Measurements from ENCODE around the gene TAF7.

DNA sequence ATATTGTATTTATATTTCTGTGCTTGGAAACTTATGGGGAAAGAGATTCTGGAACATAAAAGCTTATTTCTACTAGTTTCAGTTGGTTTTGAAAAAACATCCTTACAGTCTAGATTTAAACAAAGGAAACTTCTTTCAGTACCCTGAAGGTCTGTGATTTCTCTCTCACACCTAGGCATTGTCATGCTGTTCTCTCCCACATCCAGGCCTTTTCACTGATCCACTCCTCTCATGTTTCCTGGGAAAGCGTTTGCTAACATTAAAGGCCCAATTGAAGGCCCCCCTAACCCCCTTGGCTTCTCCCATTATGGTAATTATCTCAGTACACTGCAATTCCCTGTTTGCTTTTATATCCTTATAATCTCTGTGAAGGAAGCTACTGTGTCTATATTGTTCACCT lies 22.2 kb upstream of the TAF7 start:
- TF ChIP-seq, protein P1, sequence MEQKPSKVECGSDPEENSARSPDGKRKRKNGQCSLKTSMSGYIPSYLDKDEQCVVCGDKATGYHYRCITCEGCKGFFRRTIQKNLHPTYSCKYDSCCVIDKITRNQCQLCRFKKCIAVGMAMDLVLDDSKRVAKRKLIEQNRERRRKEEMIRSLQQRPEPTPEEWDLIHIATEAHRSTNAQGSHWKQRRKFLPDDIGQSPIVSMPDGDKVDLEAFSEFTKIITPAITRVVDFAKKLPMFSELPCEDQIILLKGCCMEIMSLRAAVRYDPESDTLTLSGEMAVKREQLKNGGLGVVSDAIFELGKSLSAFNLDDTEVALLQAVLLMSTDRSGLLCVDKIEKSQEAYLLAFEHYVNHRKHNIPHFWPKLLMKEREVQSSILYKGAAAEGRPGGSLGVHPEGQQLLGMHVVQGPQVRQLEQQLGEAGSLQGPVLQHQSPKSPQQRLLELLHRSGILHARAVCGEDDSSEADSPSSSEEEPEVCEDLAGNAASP (IDR thresholded peaks at IDR 0.05) = no peak
- no peak for TF ChIP-seq SNRNP70 (optimal IDR thresholded peaks at IDR 0.05; ENCODE audit: low read depth, low read length)
- TF ChIP-seq ZFP36 (IDR thresholded peaks at IDR 0.05; ENCODE audit: low read depth, low read length, partially characterized antibody) = no peak
- TF ChIP-seq ZZZ3 (IDR thresholded peaks at IDR 0.05) = no peak
- no peak for TF ChIP-seq NBN (IDR thresholded peaks at IDR 0.05; ENCODE audit: low read depth)
- TF ChIP-seq, protein P2, sequence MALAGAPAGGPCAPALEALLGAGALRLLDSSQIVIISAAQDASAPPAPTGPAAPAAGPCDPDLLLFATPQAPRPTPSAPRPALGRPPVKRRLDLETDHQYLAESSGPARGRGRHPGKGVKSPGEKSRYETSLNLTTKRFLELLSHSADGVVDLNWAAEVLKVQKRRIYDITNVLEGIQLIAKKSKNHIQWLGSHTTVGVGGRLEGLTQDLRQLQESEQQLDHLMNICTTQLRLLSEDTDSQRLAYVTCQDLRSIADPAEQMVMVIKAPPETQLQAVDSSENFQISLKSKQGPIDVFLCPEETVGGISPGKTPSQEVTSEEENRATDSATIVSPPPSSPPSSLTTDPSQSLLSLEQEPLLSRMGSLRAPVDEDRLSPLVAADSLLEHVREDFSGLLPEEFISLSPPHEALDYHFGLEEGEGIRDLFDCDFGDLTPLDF (CRISPR knock-in tag; IDR thresholded peaks at IDR 0.05) = no peak
- no peak for TF ChIP-seq NR2F6 (CRISPR knock-in tag; IDR thresholded peaks at IDR 0.05)
- TF ChIP-seq MTA3 (IDR thresholded peaks at IDR 0.05; ENCODE audit: borderline replicate concordance) = no peak
- TF ChIP-seq SIN3A (IDR thresholded peaks at IDR 0.05; ENCODE audit: borderline replicate concordance in 2 of 2, control insufficient read depth in 1 of 2, low read depth in 2 of 2, low read length in 2 of 2) = no peak
- no peak for TF ChIP-seq CREB1 (IDR thresholded peaks at IDR 0.05)
- no peak for TF ChIP-seq CREB1 (CRISPR knock-in tag; IDR thresholded peaks at IDR 0.05)
- TF ChIP-seq TARDBP (IDR thresholded peaks at IDR 0.05) = no peak
- TF ChIP-seq MYBL2 (IDR thresholded peaks at IDR 0.05; ENCODE audit: low read depth) = no peak
- TF ChIP-seq MYBL2 (CRISPR knock-in tag; IDR thresholded peaks at IDR 0.05; ENCODE audit: borderline replicate concordance) = no peak
- no peak for TF ChIP-seq CBFB (CRISPR knock-in tag; IDR thresholded peaks at IDR 0.05)
